Measurements from ENCODE around the gene LRP5. TPM values are rescaled to one million over a fixed set of nuclear protein-coding genes. Genes with fewer than 3 reads are reported as not detected.
"Not testable (repeated sequence)": the region's sequence is repeated elsewhere in the genome, so short reads cannot be mapped to it uniquely, and the experiment has no call there.

Gene LRP5
- polyA plus RNA-seq, 3 donors = 32.2 to 40.2 (median 33.6) TPM

- no peak for DNase-seq (ENCODE audit: low read depth in 3 of 3, low spot score in 2 of 3)
Measured at GRCh38 chr11:68411501-68411991, 99.2 kb downstream of the LRP5 start.

- no peak for DNase-seq (ENCODE audit: low read depth in 3 of 3, low spot score in 2 of 3)
Measured at GRCh38 chr11:68412593-68413475, 100.4 kb downstream of the LRP5 start.

GRCh38 chr11:68413591-68413999, 101.2 kb downstream of the LRP5 start:
- no peak for DNase-seq (ENCODE audit: low read depth in 3 of 3, low spot score in 2 of 3)

GRCh38 chr11:68414496-68415221, 102.3 kb downstream of the LRP5 start:
- DNase-seq (ENCODE audit: low read depth in 3 of 3, low spot score in 2 of 3) = no peak

- DNase-seq (ENCODE audit: low read depth in 3 of 3, low spot score in 2 of 3) = no peak
Measured at GRCh38 chr11:68416070-68416578, 103.7 kb downstream of the LRP5 start.

- no peak for DNase-seq (ENCODE audit: low read depth in 3 of 3, low spot score in 2 of 3)
Measured at GRCh38 chr11:68418648-68419047, 106.3 kb downstream of the LRP5 start.

- no peak for DNase-seq (ENCODE audit: low read depth in 3 of 3, low spot score in 2 of 3)
Measured at GRCh38 chr11:68420171-68420570, 107.8 kb downstream of the LRP5 start.

- no peak for DNase-seq (ENCODE audit: low read depth in 3 of 3, low spot score in 2 of 3)
Measured at GRCh38 chr11:68423481-68423880, 111.1 kb downstream of the LRP5 start.

GRCh38 chr11:68424101-68424632, 111.8 kb downstream of the LRP5 start:
- DNase-seq (ENCODE audit: low read depth in 3 of 3, low spot score in 2 of 3) = no peak

- no peak for DNase-seq (ENCODE audit: low read depth in 3 of 3, low spot score in 2 of 3)
Measured at GRCh38 chr11:68424981-68425865, 112.8 kb downstream of the LRP5 start.

- no peak for DNase-seq (ENCODE audit: low read depth in 3 of 3, low spot score in 2 of 3)
Measured at GRCh38 chr11:68425866-68426380, 113.5 kb downstream of the LRP5 start.

- no peak for DNase-seq (ENCODE audit: low read depth in 3 of 3, low spot score in 2 of 3)
Measured at GRCh38 chr11:68429661-68430060, 117.3 kb downstream of the LRP5 start.

GRCh38 chr11:68430384-68430783, 118.0 kb downstream of the LRP5 start:
- no peak for DNase-seq (ENCODE audit: low read depth in 3 of 3, low spot score in 2 of 3)

- no peak for DNase-seq (ENCODE audit: low read depth in 3 of 3, low spot score in 2 of 3)
Measured at GRCh38 chr11:68430801-68431200, 118.4 kb downstream of the LRP5 start.

GRCh38 chr11:68431984-68432645, 119.7 kb downstream of the LRP5 start:
- no peak for DNase-seq (ENCODE audit: low read depth in 3 of 3, low spot score in 2 of 3)

- no peak for DNase-seq (ENCODE audit: low read depth in 3 of 3, low spot score in 2 of 3)
Measured at GRCh38 chr11:68432874-68433273, 120.5 kb downstream of the LRP5 start.

GRCh38 chr11:68433541-68433940, 121.2 kb downstream of the LRP5 start:
- DNase-seq (ENCODE audit: low read depth in 3 of 3, low spot score in 2 of 3) = no peak

- DNase-seq (ENCODE audit: low read depth in 3 of 3, low spot score in 2 of 3) = not testable (repeated sequence)
Measured at GRCh38 chr11:68434159-68434558, 121.8 kb downstream of the LRP5 start.

- DNase-seq (ENCODE audit: low read depth in 3 of 3, low spot score in 2 of 3) = no peak
Measured at GRCh38 chr11:68436162-68436888, 123.9 kb downstream of the LRP5 start.
